ENCODE results near the gene RPS19.

The RPS19 gene

DNA sequence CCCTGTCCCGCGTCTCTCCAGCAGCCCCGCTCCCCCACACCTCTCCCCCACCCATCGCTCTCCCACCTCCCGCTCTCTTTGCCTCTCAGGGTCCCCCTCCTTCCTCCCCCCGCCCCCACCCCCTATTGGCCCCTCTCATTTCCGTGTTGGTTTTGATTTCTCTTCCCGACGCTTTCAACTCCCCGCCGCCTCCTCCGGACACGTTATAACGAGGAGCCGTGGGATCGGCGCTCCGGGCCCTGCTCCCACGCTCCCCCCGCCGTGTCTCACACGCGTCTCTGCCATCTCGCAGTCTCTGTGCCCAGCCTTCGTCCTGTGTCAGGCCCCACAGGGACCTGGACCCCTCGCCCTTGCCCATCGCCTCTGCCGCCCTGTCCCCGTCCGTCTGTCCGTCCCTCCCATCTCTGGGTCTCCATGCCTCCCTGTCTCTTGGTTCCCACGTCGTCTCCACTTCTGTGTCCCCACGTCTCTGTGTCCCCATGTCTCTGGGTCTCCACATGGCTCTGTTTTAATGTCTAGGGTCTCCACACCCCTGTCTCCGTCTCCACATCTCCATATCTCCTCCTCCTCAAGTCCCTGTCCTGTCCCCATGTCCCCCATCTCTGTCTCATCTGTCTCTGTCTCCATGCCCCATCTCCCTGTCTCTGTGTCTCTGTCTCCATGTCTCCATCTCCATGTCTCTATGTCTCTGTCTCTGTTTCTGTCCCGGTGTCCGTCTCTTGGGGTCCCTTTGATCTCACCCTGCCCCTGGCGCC lies 55.1 kb downstream of the RPS19 start:
- no peak for DNase-seq (ENCODE audit: low read depth)

DNA sequence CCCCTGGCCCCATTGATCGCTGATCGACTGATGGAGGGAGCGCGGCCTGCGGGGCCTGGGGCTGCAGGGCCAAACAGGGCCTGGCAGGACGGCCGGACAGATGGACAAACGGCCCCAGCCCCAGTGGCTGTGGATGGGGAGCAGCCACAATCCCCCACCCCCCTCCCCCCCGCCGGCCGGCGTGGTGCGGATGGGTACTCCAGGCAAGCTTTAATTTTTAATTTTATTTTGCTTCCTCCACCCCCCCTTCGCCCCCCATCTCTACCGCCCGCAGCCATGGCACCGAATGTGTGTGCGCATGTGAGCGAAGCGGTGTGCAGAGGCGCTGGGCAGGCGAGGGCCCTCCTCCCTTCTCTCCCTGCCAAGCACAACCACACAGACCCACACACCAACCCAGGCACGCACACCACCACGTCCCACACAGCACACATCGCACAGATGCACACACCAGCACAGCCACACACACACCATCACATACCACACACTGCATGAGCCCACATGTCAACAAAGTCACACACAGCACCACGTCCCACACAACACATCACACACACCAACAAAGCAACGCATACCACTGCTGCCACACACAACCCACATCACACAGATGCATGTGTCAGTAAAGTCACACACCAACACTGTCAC lies 55.8 kb downstream of the RPS19 start:
- DNase-seq (ENCODE audit: low read depth): no peak

DNA sequence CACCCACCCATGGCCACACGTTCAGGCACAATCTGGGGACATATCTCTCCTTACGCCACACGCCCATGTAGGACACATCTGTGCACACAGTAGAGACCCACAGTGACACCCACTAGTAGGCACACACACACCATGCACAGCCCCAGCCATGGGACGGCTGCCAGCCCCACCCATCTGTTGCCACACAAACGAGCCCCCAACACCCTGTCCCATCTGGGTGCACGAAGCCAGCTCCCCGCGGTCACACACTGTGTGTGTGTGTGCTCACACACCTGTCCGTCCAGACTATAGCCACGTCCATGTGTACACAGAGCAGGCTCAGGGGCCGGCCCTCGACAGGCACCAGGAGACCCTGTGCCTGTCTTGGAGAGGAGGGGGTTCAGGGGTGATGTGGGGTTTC lies 57.6 kb downstream of the RPS19 start:
- DNase-seq (ENCODE audit: low read depth): no peak

DNA sequence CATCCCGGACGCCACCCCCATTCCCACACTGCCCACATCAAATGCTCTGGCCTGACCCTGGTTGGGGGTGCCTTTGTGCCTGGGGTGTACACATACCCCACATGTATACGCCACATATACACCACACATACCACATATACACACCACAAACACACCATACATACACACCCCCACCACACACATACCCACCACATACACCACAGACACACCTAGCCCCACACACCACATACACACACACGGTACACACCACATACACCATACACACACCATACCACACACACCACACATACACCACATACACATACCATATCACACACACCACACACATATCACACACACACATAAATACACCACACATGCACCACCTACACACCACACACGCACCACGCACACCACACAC lies 58.0 kb downstream of the RPS19 start:
- no peak for DNase-seq (ENCODE audit: low read depth)

DNA sequence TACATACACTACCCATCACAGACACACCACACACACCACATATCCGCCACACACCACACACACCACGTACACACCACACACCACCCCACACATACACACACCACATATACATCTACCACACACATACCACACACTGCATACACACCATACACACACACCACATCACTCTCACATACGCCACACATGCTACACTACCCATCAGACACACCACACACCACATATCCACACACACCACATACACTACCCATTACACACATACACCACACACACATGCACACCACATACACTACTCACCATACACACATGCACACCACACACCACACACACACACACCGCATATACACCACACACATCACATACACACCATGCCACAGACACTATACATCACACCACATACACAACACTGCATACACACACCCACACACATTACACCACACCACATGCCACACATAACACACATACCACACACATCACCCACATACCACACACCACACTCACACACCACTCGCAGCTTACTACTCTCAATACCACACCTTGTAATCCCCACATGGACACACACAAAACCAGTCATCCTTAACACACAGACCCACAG lies 58.7 kb downstream of the RPS19 start:
- DNase-seq (ENCODE audit: low read depth): peak; percentile 55

DNA sequence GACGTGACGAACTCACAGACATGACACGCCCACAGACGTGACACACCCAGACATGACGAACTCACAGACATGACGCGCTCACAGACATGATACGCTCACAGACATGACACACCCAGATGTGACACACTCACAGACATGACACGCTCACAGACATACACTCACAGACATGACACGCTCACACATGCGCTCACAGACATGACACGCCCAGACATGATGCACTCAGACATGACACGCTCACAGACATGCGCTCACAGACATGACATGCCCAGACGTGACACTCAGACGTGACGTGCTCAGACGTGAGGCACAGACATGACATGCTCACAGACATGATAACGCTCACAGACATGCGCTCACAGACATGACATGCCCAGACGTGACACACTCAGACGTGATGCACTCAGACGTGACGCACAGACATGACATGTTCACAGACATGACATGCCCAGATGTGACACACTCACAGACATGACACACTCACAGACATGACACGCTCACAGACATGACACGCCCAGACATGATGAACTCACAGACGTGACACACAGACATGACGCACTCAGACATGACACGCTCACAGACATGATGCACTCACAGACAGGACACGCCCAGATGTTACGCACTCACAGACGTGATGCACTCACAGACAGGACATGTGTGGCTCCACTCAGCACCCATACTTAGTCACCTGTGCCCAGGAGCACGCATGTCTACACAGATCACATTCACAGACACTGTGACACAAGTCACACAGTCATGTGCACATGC lies 60.1 kb downstream of the RPS19 start:
- no peak for DNase-seq (ENCODE audit: low read depth)

DNA sequence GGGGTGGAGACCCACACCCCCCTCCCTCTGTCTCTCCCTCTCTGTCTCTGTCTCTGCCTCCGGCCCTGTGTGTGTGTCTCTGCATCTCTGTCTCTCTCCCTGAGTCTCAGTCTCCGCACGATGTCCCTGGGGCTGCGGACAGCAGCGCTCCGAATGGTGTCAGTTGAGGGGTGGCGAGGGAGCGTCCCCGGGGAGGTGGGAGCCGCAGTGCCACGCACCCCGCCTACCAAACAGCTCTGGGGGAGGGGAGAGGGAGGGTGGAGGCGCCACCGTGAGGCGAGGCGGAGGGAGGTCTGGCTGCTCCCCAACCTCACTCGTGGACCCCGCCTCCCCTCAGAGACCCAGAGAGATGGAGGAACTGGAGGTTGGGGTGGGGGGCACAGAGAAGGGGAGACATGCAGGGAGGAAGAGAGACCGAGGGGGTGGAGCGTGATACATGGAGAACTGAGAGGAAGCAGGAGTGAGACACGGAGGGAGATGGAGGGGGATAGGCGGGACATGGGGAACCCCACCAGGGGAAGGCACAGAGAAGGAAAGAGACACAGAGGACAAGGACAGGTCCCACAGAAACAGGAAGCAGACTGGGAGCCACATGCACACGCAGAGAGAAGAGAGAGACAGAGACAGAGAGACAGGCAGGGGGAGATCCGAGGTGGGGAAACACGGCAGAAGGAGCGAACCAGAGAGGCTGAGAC lies 61.0 kb downstream of the RPS19 start:
- DNase-seq (ENCODE audit: low read depth): no peak

DNA sequence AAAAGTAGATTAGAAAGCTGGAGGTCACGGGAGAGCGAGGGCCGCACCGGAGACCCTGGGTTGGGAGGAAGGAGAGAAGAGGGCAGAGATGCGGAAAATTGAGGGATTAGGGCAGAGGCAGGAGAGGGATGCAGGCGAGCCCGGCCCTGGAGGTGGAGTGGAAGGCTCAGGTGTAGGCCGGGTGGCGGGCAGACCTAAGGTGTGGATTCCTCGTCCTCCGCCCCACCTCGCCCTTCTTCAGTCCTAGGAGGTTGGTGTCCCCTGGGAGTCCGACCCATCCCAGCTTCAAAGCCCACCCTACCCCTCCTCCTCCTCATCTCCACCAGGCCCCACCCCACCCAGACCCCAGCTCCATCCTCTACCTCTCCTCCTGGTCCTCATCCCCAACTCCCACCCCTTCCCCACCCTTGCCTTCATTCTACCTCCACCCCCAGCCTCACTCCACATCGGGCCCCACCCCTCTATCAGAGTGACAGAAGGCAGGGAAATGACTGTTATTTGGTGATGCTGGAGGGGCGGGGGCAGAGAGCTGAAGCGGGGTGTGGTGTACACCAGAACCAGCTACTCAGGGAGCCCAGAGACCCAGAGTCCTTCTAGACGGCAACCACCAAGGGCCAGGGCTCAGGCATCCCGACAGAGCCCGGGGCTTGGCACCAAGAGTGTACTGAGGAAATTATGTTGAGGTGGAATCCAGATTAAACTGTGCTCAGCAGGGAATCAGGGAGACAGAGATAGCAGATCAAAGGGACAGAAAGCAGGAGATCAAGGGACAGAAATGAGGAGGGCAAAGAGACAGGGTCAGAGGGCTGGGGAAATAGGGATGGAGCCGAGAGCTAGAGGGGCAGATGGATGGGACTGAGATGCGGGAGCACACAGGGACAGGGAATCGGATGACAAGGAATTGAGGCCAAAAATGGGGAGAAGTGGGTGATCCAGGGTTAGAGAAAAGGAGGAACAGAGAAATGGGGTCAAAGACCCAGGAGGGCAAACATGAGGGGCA lies 61.8 kb downstream of the RPS19 start:
- DNase-seq (ENCODE audit: low read depth): no peak
